Ovary (tissue), 9 donors: Measurements from ENCODE around the gene SORCS3. TPM values are rescaled to one million over a fixed set of nuclear protein-coding genes. Genes with fewer than 3 reads are reported as not detected.
A peak's percentile ranks its signal among the peaks of the same experiment; 100 is the strongest.

Experiments used
- DNase-seq, 5 donors: peaks; one replicate each; pipeline ENCODE4 v3.0.0-alpha.2; 2019 to 2020
- H3K27ac ChIP-seq, 2 donors: fragments of 200-600 bp; one replicate each; pipeline versions ENCODE4 v1.5.1 to v1.8.0; 2019 to 2022
- H3K27me3 ChIP-seq: fragments of 200-600 bp; one replicate; pipeline ENCODE4 v1.8.0; 2022
- H3K36me3 ChIP-seq: fragments of 200-600 bp; sonication (generic); one replicate; pipeline ENCODE4 v1.5.1; 2019
- H3K4me1 ChIP-seq: one replicate; pipeline ENCODE4 v1.8.1; 2013; ENCODE audit warnings: mild to moderate bottlenecking, moderate library complexity; ENCODE audit not compliant: insufficient read depth
- H3K4me3 ChIP-seq: fragments of 200-600 bp; sonication (generic); one replicate; pipeline ENCODE4 v1.5.1; 2017
- H3K9me3 ChIP-seq, 2 donors: fragments of 200-600 bp in 1 of 2; sonication (generic) in 1 of 2; one replicate each; pipeline versions ENCODE4 v1.5.1 to v1.8.1; 2013 to 2019; ENCODE audit warnings: mild to moderate bottlenecking in 1 of 2, moderate library complexity in 1 of 2
- EP300 ChIP-seq: sonication (generic); formaldehyde crosslinking; IDR thresholded peaks from one replicate; pipeline ENCODE4 v1.6.1; 2017; ENCODE audit warnings: antibody characterized with exemption
- POLR2A ChIP-seq: fragments of 450-650 bp; IDR thresholded peaks from one replicate; pipeline ENCODE4 v1.6.1; 2017; ENCODE audit warnings: antibody characterized with exemption, mild to moderate bottlenecking, moderate library complexity
- WGBS, 3 donors: extraction: QIAGEN DNeasy Blood & Tissue Kit in 1 of 3; methylation state at CpG; one replicate each; pipeline versions ENCODE4 v1.1.5 to v1.1.7; 2013 to 2017; 5-methylcytosine and 5-hydroxymethylcytosine counted together
- intact Hi-C, 4 donors: fragments of 100-400 bp; cut with DNase I; formaldehyde crosslinking; loops; one replicate each; pipeline versions ENCODE4 v1.11.0 to v1.15.1; 2022 to 2023
- polyA plus RNA-seq, 2 donors: library from polyadenylated mRNA; stranded (reverse); fragments of 200-250 nt in 1 of 2; fragments of 350-450 nt in 1 of 2; fragmentation: Illumina TruSeq in 1 of 2; extraction: RNeasy Lipid Tissue Mini Kit (QIAGEN cat#74804) in 1 of 2; gene quantifications; one replicate each; pipeline ENCODE4 v1.2.3, GENCODE V29; 2013 to 2014
- total RNA-seq, 7 donors: library from RNA; depleted of rRNA in 2 of 7; stranded (reverse); fragments of >200 nt in 2 of 7; fragmentation: NEBNext Ultra II Directional in 3 of 7; extraction: Animal tissue kit (Norgen Biotek cat#: 25700) in 3 of 7; gene quantifications; one replicate each; pipeline versions ENCODE4 v1.1.0 to v1.2.4, GENCODE V29; 2016 to 2023
- TF ChIP-seq, protein P1 (sequence below), 3 donors: fragments of 450-650 bp in 2 of 3; fragments of 200-600 bp in 1 of 3; IDR thresholded peaks; one replicate each; pipeline versions ENCODE4 v1.5.1 to v1.8.0; 2016 to 2022; ENCODE audit warnings: antibody characterized with exemption in 3 of 3, mild to moderate bottlenecking in 1 of 3
- donor health status: DM: no; HTN: no; CAD: no; lungs with moderate emphysema.
- donor health status: DM: no; HTN: no; CAD: no.
- donor health status: Bipolar disorder and iron deficiency.
- donor health status: DM: yes; HTN: yes; CAD: no.
- donor health status: DM: no; HTN: no; CAD: no.
- donor health status: DM: yes; HTN: yes; CAD: no.

Gene SORCS3
- total and polyA plus RNA-seq, 9 donors, result 0.07 to 4.5 (median 0.79) TPM; not detected in 1

DNA sequence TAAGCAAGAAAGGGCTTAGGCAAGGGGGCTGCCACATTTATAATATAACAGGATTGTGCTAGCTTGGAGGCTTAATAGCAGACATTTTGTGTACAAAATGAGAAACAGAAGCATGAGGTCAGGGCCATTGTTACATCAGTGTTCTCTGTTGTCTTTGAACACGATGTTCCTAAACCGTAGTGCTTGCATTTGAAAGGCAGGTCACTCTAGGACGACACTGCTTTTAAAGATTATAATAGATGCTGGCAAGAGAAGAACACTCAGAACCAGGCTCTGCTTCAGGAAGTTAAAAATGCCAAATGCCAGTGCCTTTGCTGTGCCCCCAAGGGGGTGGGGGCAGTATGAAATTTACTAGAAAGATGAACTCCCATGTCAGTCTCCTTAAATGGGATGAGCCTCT is 91.1 kb downstream of the SORCS3 start:
- Histone ChIP-seq H3K27me3 (no peaks in the 10 kb centered on the region), H3K4me1 (peaks cover 1% of the 10 kb centered on the region), H3K36me3 (no peaks in the 10 kb centered on the region), H3K27ac (no peak overlapping the region), H3K4me3 (no peak overlapping the region), H3K9me3 (no peaks in the 10 kb centered on the region)
- intact Hi-C loops, result no loop called here
- 10 to 16% (median 10%) methylated on average over 3 of the region's 3 CpGs for WGBS, 3 donors
- DNase-seq, result peak in 2 of 5 donors; percentile 19 to 44
- TF ChIP-seq, protein P1, sequence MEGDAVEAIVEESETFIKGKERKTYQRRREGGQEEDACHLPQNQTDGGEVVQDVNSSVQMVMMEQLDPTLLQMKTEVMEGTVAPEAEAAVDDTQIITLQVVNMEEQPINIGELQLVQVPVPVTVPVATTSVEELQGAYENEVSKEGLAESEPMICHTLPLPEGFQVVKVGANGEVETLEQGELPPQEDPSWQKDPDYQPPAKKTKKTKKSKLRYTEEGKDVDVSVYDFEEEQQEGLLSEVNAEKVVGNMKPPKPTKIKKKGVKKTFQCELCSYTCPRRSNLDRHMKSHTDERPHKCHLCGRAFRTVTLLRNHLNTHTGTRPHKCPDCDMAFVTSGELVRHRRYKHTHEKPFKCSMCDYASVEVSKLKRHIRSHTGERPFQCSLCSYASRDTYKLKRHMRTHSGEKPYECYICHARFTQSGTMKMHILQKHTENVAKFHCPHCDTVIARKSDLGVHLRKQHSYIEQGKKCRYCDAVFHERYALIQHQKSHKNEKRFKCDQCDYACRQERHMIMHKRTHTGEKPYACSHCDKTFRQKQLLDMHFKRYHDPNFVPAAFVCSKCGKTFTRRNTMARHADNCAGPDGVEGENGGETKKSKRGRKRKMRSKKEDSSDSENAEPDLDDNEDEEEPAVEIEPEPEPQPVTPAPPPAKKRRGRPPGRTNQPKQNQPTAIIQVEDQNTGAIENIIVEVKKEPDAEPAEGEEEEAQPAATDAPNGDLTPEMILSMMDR (IDR thresholded peaks at IDR 0.05), result no peak
- TF ChIP-seq POLR2A, result no peak

- DNase-seq, result no peak
- H3K9me3 ChIP-seq, result no peaks in the 10 kb centered on the region
- H3K4me1 ChIP-seq, result peaks cover 1% of the 10 kb centered on the region
- 44 to 62% (median 47%) methylated on average over 2 of the region's 2 CpGs for WGBS, 3 donors
- intact Hi-C loops, result no loop called here
- H3K4me3 ChIP-seq, result no peak overlapping the region
- no peaks in the 10 kb centered on the region for H3K27me3 ChIP-seq
- TF ChIP-seq POLR2A, result no peak
- no peak for TF ChIP-seq EP300
- TF ChIP-seq, protein P1 (IDR thresholded peaks at IDR 0.05), result no peak
- H3K36me3 ChIP-seq, result no peaks in the 10 kb centered on the region
- no peak overlapping the region for H3K27ac ChIP-seq
Measured at GRCh38 chr10:104734433-104734832, 93.3 kb downstream of the SORCS3 start.

DNA sequence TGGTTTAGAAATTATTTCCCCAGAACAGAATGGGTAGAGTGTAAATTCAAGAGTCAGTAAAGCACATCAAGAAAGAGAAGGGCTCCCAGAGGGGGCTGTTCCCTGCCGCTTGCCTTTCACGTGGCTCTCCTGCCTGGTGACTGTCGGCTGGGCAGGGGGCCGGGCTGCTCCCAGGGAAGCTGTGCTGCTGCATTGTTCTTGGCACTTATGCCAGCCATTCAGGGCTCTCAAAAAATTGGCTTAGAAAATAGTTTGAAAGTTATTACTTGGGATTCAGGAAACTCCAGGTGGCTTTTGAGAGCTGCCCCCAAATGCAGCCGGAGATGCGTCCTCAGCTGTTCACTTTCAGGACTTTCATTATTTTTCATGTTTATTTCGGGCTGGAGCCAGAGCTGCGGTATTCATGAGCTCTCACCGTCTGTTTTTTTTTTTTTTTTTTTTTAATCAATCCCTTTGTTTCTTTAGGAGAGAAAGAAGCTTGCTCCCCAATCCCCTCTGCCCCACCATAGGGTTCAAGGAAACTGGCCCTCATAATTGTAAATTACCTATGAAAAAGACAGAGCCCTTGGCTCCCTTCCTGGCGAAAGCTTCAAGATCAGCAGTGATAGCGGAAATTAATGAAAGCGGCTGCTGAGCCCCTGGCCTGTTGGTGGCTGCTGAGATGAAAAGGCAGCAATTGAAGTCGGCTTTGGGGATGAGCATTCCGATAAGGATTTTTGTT is 94.1 kb downstream of the SORCS3 start:
- Histone ChIP-seq H3K27ac (no peak overlapping the region), H3K9me3 (no peaks in the 10 kb centered on the region), H3K27me3 (no peaks in the 10 kb centered on the region), H3K4me1 (peaks cover 1% of the 10 kb centered on the region), H3K36me3 (no peaks in the 10 kb centered on the region), H3K4me3 (no peak overlapping the region)
- 4 to 11% (median 6%) methylated on average over 14 of the region's 14 CpGs for WGBS, 3 donors
- intact Hi-C loops, result no loop called here
- DNase-seq, result peak in 2 of 5 donors; percentile 30 to 44
- TF ChIP-seq, protein P1 (IDR thresholded peaks at IDR 0.05), result no peak
- TF ChIP-seq EP300 (no peak), POLR2A (no peak)

DNA sequence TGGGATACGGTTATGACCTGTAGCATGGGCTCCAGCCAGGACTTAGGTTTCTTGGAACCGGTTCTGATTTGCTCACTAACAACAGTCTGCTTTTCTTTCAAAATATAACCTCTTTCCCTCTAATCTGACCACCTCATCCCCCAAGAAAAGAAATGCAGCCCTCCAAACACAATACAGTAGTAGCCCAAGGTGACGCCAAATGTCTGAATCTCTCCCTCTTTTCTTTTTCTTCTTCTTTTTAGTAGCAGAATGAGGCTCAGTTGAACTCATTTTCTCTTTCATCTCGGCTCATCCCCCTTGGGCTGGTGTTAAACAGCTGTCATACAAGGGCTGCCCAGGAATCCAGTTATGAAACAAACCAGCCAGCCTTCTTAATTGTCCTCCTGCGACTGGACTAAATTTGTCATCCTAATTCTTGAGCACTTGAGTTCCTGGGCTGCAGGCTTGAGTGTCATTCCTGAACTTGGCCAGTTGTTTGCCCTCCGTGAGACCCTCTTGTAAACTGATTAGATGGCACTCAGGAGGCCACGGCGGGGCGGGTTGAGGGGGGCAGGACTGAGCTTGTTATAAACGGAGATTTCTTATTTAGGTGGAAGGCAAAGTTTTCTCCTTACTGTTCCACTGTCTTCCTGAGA is 94.8 kb downstream of the SORCS3 start:
- TF ChIP-seq POLR2A, result no peak
- TF ChIP-seq EP300, result no peak
- TF ChIP-seq, protein P1 (IDR thresholded peaks at IDR 0.05), result no peak
- Histone ChIP-seq H3K27me3 (no peaks in the 10 kb centered on the region), H3K4me3 (no peak overlapping the region), H3K9me3 (no peaks in the 10 kb centered on the region), H3K4me1 (peaks cover 1% of the 10 kb centered on the region), H3K27ac (no peak overlapping the region), H3K36me3 (no peaks in the 10 kb centered on the region)
- 6 to 18% (median 9%) methylated on average over 10 of the region's 10 CpGs for WGBS, 3 donors
- intact Hi-C loops, result no loop called here
- peak in 1 of 5 donors; percentile 36 for DNase-seq
